HepG2 (cell line): ENCODE measurements around the gene SLC12A5. TPM values are rescaled to one million over a fixed set of nuclear protein-coding genes. Genes with fewer than 3 reads are reported as not detected.

Experiments
- CBX1 ChIP-seq: IDR thresholded peaks from one replicate; pipeline ENCODE4 v1.6.1; 2016; ENCODE audit warnings: antibody characterized with exemption, low read depth
- CREM ChIP-seq, 2 experiments: sonication (generic) in 1 of 2; formaldehyde crosslinking in 1 of 2; IDR thresholded peaks; 2 replicates each; pipeline versions ENCODE4 v1.4.0 to v1.6.1; 2016 to 2020; ENCODE audit warnings: antibody characterized with exemption in 1 of 2, mild to moderate bottlenecking in 1 of 2, missing genetic modification reagents in 1 of 2
- CSRNP1 ChIP-seq: sonication (generic); formaldehyde crosslinking; IDR thresholded peaks from 2 replicates; pipeline ENCODE4 v1.8.1; 2023; ENCODE audit warnings: mild to moderate bottlenecking, missing genetic modification reagents
- DMTF1 ChIP-seq: sonication (generic); formaldehyde crosslinking; IDR thresholded peaks from 2 replicates; pipeline ENCODE4 v1.4.0; 2020; ENCODE audit warnings: mild to moderate bottlenecking, missing genetic modification reagents
- ELF4 ChIP-seq: sonication (generic); formaldehyde crosslinking; IDR thresholded peaks from 2 replicates; pipeline ENCODE4 v1.5.0; 2020; ENCODE audit warnings: missing genetic modification reagents, mild to moderate bottlenecking, moderate library complexity, borderline replicate concordance
- ETV5 ChIP-seq: IDR thresholded peaks from 2 replicates; pipeline ENCODE4 v1.6.1; 2018; ENCODE audit warnings: missing biosample characterization, missing genetic modification reagents, inconsistent platforms, borderline replicate concordance
- JUND ChIP-seq: sonication (generic); formaldehyde crosslinking; IDR thresholded peaks from 2 replicates; pipeline ENCODE4 v1.8.0; 2022; ENCODE audit warnings: mild to moderate bottlenecking, missing genetic modification reagents
- KLF11 ChIP-seq: IDR thresholded peaks from 2 replicates; pipeline ENCODE4 v1.6.1; 2016; ENCODE audit warnings: missing compliant biosample characterization
- NBN ChIP-seq: fragments of 450-650 bp; conservative IDR thresholded peaks from 2 replicates; pipeline ENCODE4 v1.6.1; 2017
- PAF1 ChIP-seq: IDR thresholded peaks from 2 replicates; pipeline ENCODE4 v1.6.1; 2016; ENCODE audit warnings: missing genetic modification reagents, missing compliant biosample characterization
- PHB2 ChIP-seq: fragments of 450-650 bp; IDR thresholded peaks from 2 replicates; pipeline ENCODE4 v1.6.1; 2018; ENCODE audit not compliant: partially characterized antibody
- SKIL ChIP-seq: sonication (generic); formaldehyde crosslinking; IDR thresholded peaks from 2 replicates; pipeline ENCODE4 v1.8.0; 2022; ENCODE audit warnings: missing genetic modification reagents, mild to moderate bottlenecking, moderate library complexity, borderline replicate concordance
- SOX6 ChIP-seq, 2 experiments: fragments of 450-650 bp in 1 of 2; sonication (generic) in 1 of 2; formaldehyde crosslinking in 1 of 2; IDR thresholded peaks; 2 replicates each; pipeline versions ENCODE4 v1.4.0 to v1.6.1; 2017 to 2020; ENCODE audit warnings: antibody characterized with exemption in 1 of 2, mild to moderate bottlenecking in 1 of 2, missing genetic modification reagents in 1 of 2
- TBX2 ChIP-seq: sonication (generic); formaldehyde crosslinking; IDR thresholded peaks from 2 replicates; pipeline ENCODE4 v1.5.0; 2020; ENCODE audit warnings: missing genetic modification reagents, mild to moderate bottlenecking, borderline replicate concordance
- ZNF276 ChIP-seq: sonication (generic); formaldehyde crosslinking; IDR thresholded peaks from 2 replicates; pipeline ENCODE4 v1.4.0; 2020; ENCODE audit warnings: mild to moderate bottlenecking, low read depth, missing genetic modification reagents
- ZNF747 ChIP-seq: sonication (generic); formaldehyde crosslinking; IDR thresholded peaks from 2 replicates; pipeline ENCODE4 v1.8.1; 2023; ENCODE audit warnings: missing genetic modification reagents, mild to moderate bottlenecking, borderline replicate concordance
- ZNF841 ChIP-seq: sonication (generic); formaldehyde crosslinking; IDR thresholded peaks from 2 replicates; pipeline ENCODE4 v1.8.1; 2023; ENCODE audit warnings: missing genetic modification reagents, borderline replicate concordance
- ZSCAN25 ChIP-seq: sonication (generic); formaldehyde crosslinking; IDR thresholded peaks from 2 replicates; pipeline ENCODE4 v1.8.0; 2022; ENCODE audit warnings: mild to moderate bottlenecking, missing genetic modification reagents
- polyA plus RNA-seq, 8 experiments: library from polyadenylated mRNA; depleted of rRNA in 3 of 8; stranded (reverse) in 7 of 8; unstranded in 1 of 8; fragments of >200 nt; fragmentation: Illumina TruSeq in 4 of 8; extraction: Trizol in 4 of 8; gene quantifications; 2 replicates each; pipeline versions ENCODE4 v1.2.1 to v1.2.3, GENCODE V29; 2011 to 2016; ENCODE audit warnings: low read depth in 4 of 8, missing spikeins in 1 of 8, mixed read lengths in 1 of 8; ENCODE audit not compliant: insufficient read depth in 1 of 8
- total RNA-seq, 5 experiments: library from RNA; depleted of rRNA; stranded (reverse); fragments of >200 nt; fragmentation: Illumina TruSeq; extraction: Trizol; gene quantifications; 2 replicates each; pipeline ENCODE4 v1.2.3, GENCODE V29; 2016; ENCODE audit warnings: low read depth in 1 of 5

The SLC12A5 gene
- total and polyA plus RNA-seq, 2 of the 13 experiments (the other 11 are each of a cell fraction or from before 2014, with no cell fraction given): 4.3 to 5.4 TPM

- TF ChIP-seq CBX1: no peak
- no peak for TF ChIP-seq ELF4
- peak; percentile 61; the same call in 1 of the 2 replicates for TF ChIP-seq TBX2 (CRISPR knock-in tag)
- TF ChIP-seq KLF11 (CRISPR knock-in tag): no peak
- TF ChIP-seq ETV5 (CRISPR knock-in tag): no peak
- TF ChIP-seq PHB2: no peak
- peak; percentile 35; the same call in 1 of the 2 replicates for TF ChIP-seq CREM (IDR thresholded peaks at IDR 0.05)
- TF ChIP-seq CREM (CRISPR knock-in tag; IDR thresholded peaks at IDR 0.05): no peak
- no peak for TF ChIP-seq SOX6 (IDR thresholded peaks at IDR 0.05)
- peak; percentile 44; the same call in 1 of the 2 replicates for TF ChIP-seq SOX6 (CRISPR knock-in tag; IDR thresholded peaks at IDR 0.05)
- no peak for TF ChIP-seq CSRNP1 (CRISPR knock-in tag)
- TF ChIP-seq PAF1 (CRISPR knock-in tag): no peak
- TF ChIP-seq ZNF747 (CRISPR knock-in tag): no peak
- TF ChIP-seq NBN: no peak
- no peak for TF ChIP-seq ZNF841 (CRISPR knock-in tag)
- TF ChIP-seq ZNF276 (CRISPR knock-in tag): no peak
- TF ChIP-seq ZSCAN25 (CRISPR knock-in tag): peak; percentile 50; the same call in 1 of the 2 replicates
- no peak for TF ChIP-seq SKIL (CRISPR knock-in tag)
- TF ChIP-seq DMTF1 (CRISPR knock-in tag): no peak
- TF ChIP-seq JUND (CRISPR knock-in tag): peak; percentile 76; the same call in 1 of the 2 replicates
Measured at GRCh38 chr20:46085179-46085851, 56.3 kb downstream of the SLC12A5 start (continued).
